Measurements from ENCODE around the gene LRRC75B.
"Not testable (repeated sequence)": the region's sequence is repeated elsewhere in the genome, so short reads cannot be mapped to it uniquely, and the experiment has no call there.

The LRRC75B gene

DNA sequence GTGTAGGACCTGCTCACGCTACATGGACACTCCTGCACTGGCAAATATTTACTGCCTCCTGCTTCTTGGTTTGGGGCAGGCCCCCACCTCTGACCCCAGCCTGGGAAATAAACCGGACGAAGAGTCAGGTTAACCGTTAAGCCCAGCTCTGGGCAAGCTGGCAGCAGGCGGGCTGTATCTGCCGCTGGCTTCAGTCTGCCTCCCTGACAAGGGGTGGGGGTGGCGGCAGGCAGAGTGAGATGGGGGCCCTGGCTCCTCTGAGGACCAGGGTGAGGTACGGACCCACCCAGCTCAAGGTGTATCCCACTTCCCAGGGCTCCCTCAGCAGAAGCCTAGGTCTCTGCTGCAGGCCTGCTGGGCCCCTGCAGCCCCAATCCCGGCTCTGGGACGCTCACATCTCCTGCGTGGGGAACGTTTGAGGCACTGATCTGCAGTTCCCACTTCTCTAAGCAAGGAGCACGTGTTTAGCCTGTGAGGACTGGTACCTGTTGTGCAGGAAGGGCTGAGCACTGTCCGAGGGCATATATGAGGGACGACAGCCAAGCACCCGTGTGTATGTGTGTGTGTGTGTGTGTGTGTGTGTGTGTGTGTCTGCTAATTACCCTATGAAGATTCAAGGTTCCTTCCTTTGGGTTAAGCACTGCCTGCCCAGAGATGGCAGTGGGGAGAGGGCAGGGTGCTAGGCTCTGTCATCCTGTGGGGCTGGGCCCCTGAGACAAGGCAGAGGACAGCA lies 1.1 kb upstream of the LRRC75B start:
- H3K4me1 Mint-ChIP-seq = peaks cover 13% of the 10 kb centered on the region
- DNase-seq (no peak), ATAC-seq (no peak)
- no peaks in the 10 kb centered on the region for H3K9me3 Mint-ChIP-seq
- H3K27me3 Mint-ChIP-seq = peaks cover 32% of the 10 kb centered on the region
- H3K4me3 Mint-ChIP-seq = peak overlapping the region; percentile 56 to 75
- H3K27ac Mint-ChIP-seq = peak overlapping the region in 1 of 2 donors; percentile 49

DNA sequence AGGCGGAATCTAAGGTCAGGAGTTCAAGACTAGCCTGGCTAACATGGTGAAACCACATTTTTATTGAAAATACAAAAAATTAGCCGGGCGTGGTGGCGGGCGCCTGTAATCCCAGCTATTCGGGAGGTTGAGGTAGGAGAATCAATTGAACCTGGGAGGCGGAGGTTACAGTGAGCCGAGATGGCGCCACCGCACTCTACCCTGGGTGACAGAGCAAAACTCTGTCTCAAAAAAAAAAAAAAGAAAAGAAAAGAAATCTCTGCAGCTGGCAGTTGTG lies 624 bp upstream of the LRRC75B start:
- Mint-ChIP-seq H3K4me1 (peaks cover 13% of the 10 kb centered on the region), H3K27me3 (peaks cover 32% of the 10 kb centered on the region), H3K27ac (peak overlapping the region in 1 of 2 donors; percentile 52), H3K4me3 (peak overlapping the region; percentile 56 to 75)
- not testable (repeated sequence) for H3K9me3 Mint-ChIP-seq, DNase-seq, ATAC-seq

DNA sequence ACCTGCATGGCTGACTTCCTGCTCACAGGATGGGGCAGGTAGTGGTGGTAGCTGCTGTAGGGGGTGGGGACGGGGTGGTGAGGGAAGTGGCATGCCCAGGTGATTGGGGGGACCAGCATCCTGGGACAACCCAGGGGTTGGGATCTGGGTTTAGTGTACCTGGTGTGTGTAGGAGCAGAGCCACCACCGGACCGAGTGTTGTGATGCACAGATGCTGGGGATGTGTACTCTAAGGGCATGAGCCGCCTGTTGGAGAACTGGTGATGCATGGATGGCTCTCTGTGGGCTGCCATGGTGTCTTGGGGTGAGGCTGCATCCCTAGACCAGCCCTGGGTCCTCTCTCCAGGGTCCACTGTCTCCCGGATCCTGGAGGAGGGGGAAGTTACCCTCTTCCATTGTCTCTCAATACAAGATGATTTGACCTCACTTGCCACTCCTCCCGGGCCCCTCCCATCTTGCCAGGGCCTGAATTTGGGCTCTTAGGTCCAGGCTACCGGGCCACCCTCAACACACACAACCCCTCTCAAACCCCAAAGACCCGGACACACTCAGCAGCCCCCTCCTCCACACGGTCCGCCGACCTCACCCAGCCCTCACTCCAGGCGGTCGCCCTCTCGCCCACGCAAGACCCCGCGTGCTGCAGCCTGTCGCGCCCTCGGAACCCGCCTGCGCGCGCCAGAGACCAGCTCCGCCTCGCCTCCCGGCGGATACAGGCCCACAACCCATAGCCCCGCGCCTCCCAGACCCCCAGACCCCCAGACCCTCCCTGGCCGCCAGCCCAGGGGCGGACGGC lies 619 bp downstream of the LRRC75B start:
- DNase-seq (peak in 1 of 2 donors; percentile 24), ATAC-seq (peak; percentile 39)
- Mint-ChIP-seq H3K4me1 (peaks cover 13% of the 10 kb centered on the region), H3K27me3 (peaks cover 32% of the 10 kb centered on the region), H3K4me3 (peak overlapping the region; percentile 82 to 84), H3K27ac (peak overlapping the region; percentile 88 to 91), H3K9me3 (no peaks in the 10 kb centered on the region)

DNA sequence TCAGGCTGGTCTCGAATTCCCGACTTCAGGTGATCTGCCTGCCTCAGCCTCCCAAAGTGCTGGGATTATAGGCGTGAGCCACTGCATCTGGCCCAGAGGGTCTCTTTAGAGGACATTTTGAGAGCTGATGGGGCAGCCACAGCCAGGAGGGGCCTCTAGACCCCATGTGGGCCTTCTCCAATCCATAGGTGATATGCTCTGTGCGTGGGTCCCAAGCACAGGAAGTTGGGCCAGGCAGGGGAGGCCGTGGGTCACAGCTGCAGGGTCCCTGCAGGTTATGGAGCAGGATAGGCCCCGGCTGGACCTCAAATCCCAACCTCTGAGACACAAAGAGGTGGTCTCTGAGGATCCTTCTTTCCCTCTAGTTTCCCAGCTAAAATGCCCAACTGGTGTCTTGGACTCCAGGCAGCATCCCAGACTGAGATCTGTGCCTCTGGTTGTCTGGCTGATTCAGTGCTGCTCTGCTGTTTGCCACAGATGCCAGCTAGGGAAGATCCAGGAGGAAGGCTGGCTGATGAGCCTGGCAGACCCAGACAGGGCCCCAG lies 1.5 kb downstream of the LRRC75B start:
- H3K9me3 Mint-ChIP-seq = no peaks in the 10 kb centered on the region
- H3K4me1 Mint-ChIP-seq = peaks cover 13% of the 10 kb centered on the region
- no peak overlapping the region for H3K4me3 Mint-ChIP-seq
- H3K27ac Mint-ChIP-seq = no peak overlapping the region
- peaks cover 32% of the 10 kb centered on the region for H3K27me3 Mint-ChIP-seq
- ATAC-seq (no peak), DNase-seq (no peak)

DNA sequence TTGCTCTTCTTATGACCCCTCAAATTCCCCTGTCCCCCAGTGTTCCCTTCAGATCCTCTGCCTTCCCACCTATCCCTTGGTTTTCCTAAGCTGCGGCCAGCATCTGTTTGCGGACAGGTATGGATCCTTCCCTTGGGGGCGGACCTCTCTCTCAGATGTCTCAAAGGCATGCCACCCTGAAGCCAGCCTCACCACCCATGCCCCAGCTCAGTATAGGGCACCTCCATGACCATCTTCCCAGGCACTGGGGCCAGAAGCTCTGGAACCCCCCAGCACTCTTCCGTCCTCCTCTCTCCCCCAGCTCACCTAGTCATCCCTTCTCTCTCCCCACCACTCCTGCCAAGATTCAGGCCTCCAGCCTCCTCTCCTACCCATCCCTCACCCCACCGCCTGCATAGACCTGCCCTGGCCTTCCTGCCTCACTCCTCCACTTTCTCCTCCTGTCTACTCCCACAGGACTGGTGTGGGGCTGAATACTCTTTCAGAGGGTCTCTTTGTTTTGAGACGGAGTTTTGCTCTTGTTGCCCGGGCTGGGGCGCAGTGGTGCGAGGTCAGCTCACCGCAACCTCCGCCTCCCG lies 2.2 kb downstream of the LRRC75B start:
- peaks cover 32% of the 10 kb centered on the region for H3K27me3 Mint-ChIP-seq
- H3K27ac Mint-ChIP-seq = no peak overlapping the region
- no peak overlapping the region for H3K4me3 Mint-ChIP-seq

DNA sequence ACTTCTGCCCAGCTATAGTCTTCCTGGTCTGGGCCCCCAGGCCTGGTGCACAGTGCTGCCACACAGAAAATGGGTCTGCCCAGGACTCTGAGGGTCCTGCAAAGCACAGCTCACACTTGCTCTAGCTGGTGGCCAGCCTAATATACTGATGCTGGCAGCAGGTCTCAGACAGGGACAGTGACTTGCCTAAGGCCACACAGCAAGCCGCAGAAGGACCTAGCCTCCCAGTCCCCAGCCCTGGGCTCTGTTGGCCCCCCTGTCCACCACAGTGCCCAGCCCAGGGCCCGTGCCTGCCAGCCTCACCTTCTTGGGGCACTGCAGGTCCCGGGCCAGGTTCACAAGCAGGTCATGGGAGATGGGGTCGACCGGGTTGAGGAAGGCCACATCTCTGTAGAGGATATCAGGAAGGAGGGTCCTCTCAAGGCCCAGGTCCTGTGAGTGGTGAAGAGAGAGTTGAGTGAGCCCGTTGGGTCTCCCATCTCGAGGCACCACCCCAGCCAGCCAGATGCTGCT lies 3.3 kb downstream of the LRRC75B start:
- H3K9me3 Mint-ChIP-seq = no peaks in the 10 kb centered on the region
- no peak overlapping the region for H3K27ac Mint-ChIP-seq

More for the DNA sequence above, 2.2 kb downstream of the LRRC75B start:
- DNase-seq (no peak), ATAC-seq (no peak)
- no peaks in the 10 kb centered on the region for H3K9me3 Mint-ChIP-seq
- H3K4me1 Mint-ChIP-seq = peaks cover 13% of the 10 kb centered on the region

DNA sequence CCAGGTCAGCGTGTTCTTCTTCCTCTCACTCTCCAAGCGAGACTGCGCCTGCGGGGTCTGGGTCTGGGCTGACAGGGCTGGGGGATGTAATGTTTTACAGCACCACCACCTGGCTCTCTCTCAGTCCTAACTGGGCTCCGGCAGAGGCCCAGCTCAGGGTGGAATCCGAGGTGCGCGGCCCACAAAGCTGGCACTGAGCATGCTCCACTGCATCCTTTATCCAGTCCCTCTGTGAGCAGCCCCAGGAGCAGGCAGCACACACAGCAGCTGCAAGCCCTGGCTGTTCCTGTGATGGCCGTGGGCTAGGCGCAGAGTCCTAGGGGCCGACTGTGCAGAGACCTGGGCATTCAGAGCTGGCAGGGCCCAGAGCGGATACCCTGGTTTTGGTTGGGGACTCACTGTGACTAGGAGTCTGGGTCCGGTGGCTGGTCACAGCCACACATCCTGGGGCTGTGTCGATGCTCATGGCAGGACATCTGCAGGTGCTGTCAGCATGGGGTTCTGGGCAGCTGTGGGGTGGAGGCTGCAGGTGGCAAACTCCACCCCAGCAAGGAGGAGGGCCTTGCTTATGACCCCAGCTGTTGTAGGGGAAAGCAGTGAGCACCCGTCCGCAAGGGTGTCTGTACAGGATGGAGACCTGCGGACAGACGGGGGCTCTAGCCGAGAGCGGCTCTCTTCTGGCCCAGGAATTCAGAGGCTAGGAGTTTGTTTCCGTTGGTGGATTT lies 4.0 kb downstream of the LRRC75B start:
- no peak for DNase-seq
- peaks cover 22% of the 10 kb centered on the region for H3K27me3 Mint-ChIP-seq
- H3K4me3 Mint-ChIP-seq = no peak overlapping the region
- peaks cover 13% of the 10 kb centered on the region for H3K4me1 Mint-ChIP-seq
- no peak overlapping the region for H3K27ac Mint-ChIP-seq
- no peaks in the 10 kb centered on the region for H3K9me3 Mint-ChIP-seq
- ATAC-seq = no peak

More for the DNA sequence above, 3.3 kb downstream of the LRRC75B start:
- H3K4me3 Mint-ChIP-seq = no peak overlapping the region
- ATAC-seq = no peak
- H3K4me1 Mint-ChIP-seq = peaks cover 13% of the 10 kb centered on the region
- no peak for DNase-seq
- H3K27me3 Mint-ChIP-seq = peaks cover 28% of the 10 kb centered on the region

DNA sequence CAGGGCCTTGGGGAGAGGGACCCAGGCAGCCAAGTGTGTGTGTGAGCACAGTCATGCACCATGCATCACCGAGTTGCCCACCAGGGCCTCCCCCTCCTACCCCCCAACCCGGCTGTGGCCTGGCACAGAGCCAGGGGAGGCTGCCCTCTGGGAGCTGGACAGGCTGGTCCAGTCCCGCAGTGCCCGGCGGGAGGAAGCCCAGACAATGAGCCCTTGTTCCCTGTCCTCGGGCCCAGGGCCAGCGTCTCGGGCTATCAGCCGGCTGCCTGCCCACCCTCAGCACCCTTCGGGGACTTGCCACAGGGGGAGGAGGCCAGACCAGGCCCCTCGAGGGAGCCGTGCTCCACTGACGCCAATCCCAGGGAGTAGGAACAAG lies 4.5 kb downstream of the LRRC75B start:
- H3K27ac Mint-ChIP-seq = no peak overlapping the region
- DNase-seq = no peak
- peaks cover 10% of the 10 kb centered on the region for H3K4me1 Mint-ChIP-seq
- no peak for ATAC-seq
- no peak overlapping the region for H3K4me3 Mint-ChIP-seq
- H3K9me3 Mint-ChIP-seq = no peaks in the 10 kb centered on the region
- peaks cover 16% of the 10 kb centered on the region for H3K27me3 Mint-ChIP-seq

DNA sequence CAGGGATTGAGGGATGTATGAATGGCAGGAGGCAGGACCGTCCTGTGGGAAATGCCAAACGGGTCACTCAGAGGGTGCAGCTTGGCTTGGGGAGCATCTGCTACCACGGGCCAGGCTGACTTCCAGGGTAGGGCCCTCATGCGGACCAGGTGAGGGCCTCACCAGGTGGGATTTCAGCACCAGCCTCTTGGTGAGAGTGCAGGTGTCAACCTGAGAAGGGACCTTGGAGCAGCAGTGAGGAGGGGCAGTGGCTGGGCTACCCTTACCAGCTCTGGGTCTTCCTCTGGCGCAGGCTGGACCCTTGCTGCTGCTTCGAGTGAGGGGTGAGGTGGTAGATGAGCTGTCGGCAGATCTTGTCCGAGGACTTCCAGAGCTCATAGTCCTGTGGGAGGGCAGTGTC lies 4.9 kb downstream of the LRRC75B start:
- Mint-ChIP-seq H3K4me3 (no peak overlapping the region), H3K27me3 (peaks cover 12% of the 10 kb centered on the region), H3K9me3 (no peaks in the 10 kb centered on the region), H3K27ac (peak overlapping the region in 1 of 2 donors; percentile 38), H3K4me1 (peaks cover 7% of the 10 kb centered on the region)
- no peak for ATAC-seq
- no peak for DNase-seq

DNA sequence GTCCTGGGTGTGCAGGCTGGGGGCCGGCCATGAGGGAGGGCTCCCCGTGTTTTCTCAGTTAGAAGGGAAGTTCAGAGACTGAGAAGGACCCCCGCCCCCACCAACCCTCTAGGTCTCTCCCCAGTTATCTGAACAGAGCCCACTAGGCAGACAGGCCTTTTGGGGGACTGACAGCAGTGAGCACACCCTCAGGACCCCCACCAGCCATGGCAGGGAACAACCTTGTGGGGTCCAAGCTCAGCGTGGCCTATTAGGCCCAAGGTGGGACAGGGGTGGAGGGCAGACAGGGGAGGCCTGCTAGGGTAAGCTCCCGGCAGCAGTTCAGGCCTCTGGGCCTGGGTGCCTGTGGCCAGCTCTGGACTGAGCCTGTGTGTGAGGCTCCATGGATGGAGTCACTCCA lies 5.6 kb downstream of the LRRC75B start:
- Mint-ChIP-seq H3K9me3 (no peaks in the 10 kb centered on the region), H3K4me1 (peaks cover 2% of the 10 kb centered on the region), H3K4me3 (no peak overlapping the region), H3K27me3 (peaks cover 7% of the 10 kb centered on the region), H3K27ac (peak overlapping the region in 1 of 2 donors; percentile 20)
- DNase-seq (no peak), ATAC-seq (no peak)

DNA sequence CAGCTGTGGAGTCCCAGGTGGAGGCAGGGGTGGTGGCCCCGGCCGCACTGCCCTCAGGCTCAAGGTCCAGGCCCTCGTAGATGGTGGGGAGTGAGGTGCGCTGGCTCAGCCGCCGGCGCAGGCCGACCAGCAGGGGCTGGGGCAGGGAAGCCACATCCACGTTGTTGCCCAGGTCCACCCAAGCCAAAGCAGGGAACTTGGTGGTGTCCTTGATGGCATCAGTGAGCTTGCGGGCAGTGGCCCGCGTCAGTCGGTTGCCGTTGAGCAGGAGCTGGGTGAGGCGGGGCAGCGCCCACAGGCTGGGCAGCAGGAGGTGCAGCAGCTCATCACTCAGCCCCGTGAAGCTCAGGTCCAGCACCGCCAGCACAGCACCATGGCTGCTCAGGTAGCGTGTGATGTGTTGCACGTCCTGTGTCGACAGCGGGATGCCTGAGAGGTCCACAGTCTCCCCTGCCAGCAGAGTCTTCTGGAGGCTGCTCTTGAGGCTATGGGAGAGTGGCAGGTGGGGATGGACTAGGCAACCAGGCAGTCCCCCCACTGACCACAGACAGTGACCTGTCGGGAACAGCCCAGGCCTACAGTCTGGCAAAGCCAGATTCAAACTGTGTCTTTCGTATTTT lies 6.8 kb downstream of the LRRC75B start:
- DNase-seq (no peak), ATAC-seq (no peak)
- Mint-ChIP-seq H3K27me3 (no peaks in the 10 kb centered on the region), H3K27ac (no peak overlapping the region), H3K9me3 (no peaks in the 10 kb centered on the region), H3K4me1 (no peaks in the 10 kb centered on the region), H3K4me3 (no peak overlapping the region)

DNA sequence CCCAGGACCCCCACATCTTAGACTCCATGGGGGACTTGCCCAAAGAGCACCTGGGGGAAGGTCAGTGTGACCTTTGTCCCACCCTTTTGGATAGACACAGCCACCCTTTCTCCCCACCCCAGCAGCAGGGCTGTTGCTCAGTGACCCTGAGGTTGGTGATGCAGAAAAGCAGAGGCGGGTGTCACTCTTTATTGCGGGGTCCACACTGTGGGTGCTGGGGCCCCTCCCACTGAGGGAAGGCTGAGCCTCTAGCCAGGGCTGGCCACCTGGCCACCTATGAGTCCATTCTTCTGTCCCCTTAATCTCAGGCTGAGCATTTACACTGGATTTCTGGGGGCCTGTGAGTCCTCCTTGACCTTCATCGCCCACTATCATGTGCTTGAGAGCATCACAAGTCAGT lies 7.4 kb downstream of the LRRC75B start:
- H3K27ac Mint-ChIP-seq = no peak overlapping the region
- H3K9me3 Mint-ChIP-seq = no peaks in the 10 kb centered on the region
- H3K4me1 Mint-ChIP-seq = no peaks in the 10 kb centered on the region
- no peak overlapping the region for H3K4me3 Mint-ChIP-seq
- H3K27me3 Mint-ChIP-seq = no peaks in the 10 kb centered on the region
- no peak for DNase-seq
- ATAC-seq = no peak

DNA sequence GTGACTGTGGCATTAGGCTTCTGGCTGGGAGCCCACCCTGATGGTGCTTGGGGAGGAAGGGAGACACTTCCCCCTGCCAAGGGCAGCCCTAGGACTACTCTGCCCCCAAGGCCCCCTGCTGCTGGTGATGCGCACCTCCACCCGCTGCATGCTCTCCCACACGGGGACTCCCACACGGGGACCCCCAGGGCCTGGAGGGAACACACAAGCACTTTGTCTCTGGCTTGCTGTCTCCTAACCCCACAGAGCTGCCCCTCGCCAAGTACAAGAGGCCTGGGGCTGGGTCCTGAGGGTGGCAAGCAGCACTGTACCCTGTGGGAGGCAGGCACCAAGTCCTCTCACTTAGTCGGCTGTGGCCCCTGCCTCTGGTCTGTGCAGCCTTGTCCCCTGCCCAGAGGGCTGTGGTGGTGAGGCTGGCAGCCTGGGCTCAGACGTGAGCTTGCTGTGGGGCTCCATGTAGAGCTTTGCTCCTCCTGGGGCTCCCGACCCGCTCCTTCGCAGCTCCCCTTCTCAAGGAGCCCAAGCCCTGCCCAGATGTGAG lies 7.9 kb downstream of the LRRC75B start:
- Mint-ChIP-seq H3K4me1 (no peaks in the 10 kb centered on the region), H3K27ac (peak overlapping the region in 1 of 2 donors; percentile 59), H3K9me3 (no peaks in the 10 kb centered on the region), H3K4me3 (no peak overlapping the region), H3K27me3 (no peaks in the 10 kb centered on the region)
- DNase-seq = no peak
- ATAC-seq = peak; percentile 24

DNA sequence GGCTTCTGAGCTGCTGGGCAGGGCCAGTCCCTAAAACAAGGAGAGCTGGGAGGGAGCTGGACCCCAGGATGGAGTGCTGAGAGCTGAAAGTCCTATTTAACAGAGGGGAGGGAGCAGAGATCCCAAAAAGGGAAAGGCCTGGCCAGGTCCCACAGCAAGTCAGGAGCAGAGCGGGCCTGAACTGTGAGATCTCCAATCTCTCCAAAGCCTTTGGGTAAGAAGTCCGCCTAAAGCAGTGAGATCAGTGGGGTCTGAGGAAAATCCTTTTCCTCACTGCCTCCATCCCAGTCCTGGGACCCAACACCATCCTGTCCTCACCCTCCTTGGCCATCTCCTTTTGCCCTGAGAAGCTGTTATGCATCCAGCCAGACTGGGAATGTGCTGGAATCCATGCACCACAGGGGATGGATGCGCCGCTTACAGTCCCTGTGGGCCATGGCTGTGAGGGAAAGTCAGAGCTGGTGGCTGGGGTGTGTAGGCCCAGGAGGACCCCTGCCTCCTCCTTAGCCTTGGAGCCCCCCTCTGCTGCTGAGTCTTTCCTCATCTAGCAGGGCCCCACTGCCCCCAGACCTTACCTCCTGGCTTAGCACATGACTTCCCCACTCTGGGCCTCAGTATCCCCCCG lies 8.6 kb downstream of the LRRC75B start:
- no peaks in the 10 kb centered on the region for H3K9me3 Mint-ChIP-seq

More for the DNA sequence above, 8.6 kb downstream of the LRRC75B start:
- Mint-ChIP-seq H3K4me1 (no peaks in the 10 kb centered on the region), H3K27me3 (no peaks in the 10 kb centered on the region), H3K4me3 (no peak overlapping the region), H3K27ac (peak overlapping the region in 1 of 2 donors; percentile 59)
- ATAC-seq = peak; percentile 6
- no peak for DNase-seq
